ENCODE measurements around the gene TNFAIP8. TPM values are rescaled to one million over a fixed set of nuclear protein-coding genes. Genes with fewer than 3 reads are reported as not detected.

Gene TNFAIP8
- total and polyA plus RNA-seq, 9 of the 15 experiments (the other 6 are each of a cell fraction or from before 2014, with no cell fraction given): 29.9 to 52.2 (median 44.8) TPM

- no peak for TF ChIP-seq HCFC1 (IDR thresholded peaks at IDR 0.05; ENCODE audit: low read depth, low read length)
- no peak for TF ChIP-seq ZBTB17 (CRISPR knock-in tag; IDR thresholded peaks at IDR 0.05)
- TF ChIP-seq SMARCA4 (IDR thresholded peaks at IDR 0.05): peak; percentile 71; the same call in 1 of the 2 replicates
- no peak for TF ChIP-seq ZNF449 (CRISPR knock-in tag; IDR thresholded peaks at IDR 0.05)
- no peak for TF ChIP-seq ZNF518B (CRISPR knock-in tag; IDR thresholded peaks at IDR 0.05)
- TF ChIP-seq TAF1 (IDR thresholded peaks at IDR 0.05; ENCODE audit: control insufficient read depth, extremely low read depth, insufficient read depth, low read length, severe bottlenecking): no peak
- no peak for TF ChIP-seq HNRNPUL1 (IDR thresholded peaks at IDR 0.05; ENCODE audit: low read length)
- TF ChIP-seq ZNF124 (CRISPR knock-in tag; IDR thresholded peaks at IDR 0.05): no peak
- TF ChIP-seq KAT2B (IDR thresholded peaks at IDR 0.05; ENCODE audit: low read depth, low read length): no peak
- no peak for TF ChIP-seq BCL6 (CRISPR knock-in tag; IDR thresholded peaks at IDR 0.05)
- no peak for TF ChIP-seq ZNF586 (CRISPR knock-in tag; conservative IDR thresholded peaks at IDR 0.05)
- TF ChIP-seq ZNF140 (CRISPR knock-in tag; IDR thresholded peaks at IDR 0.05): no peak
- TF ChIP-seq BCLAF1 (IDR thresholded peaks at IDR 0.05; ENCODE audit: borderline replicate concordance in 1 of 2, control insufficient read depth in 1 of 2, low read depth in 2 of 2, low read length in 1 of 2): peak in 1 of 2 experiments; percentile 88; a peak in 2 of 4 replicates
- no peak for TF ChIP-seq JUNB (CRISPR knock-in tag; conservative IDR thresholded peaks at IDR 0.05)
- no peak for TF ChIP-seq ZNF507 (tag; conservative IDR thresholded peaks at IDR 0.05)
- peak; percentile 88 for TF ChIP-seq IRF9 (tag; IDR thresholded peaks at IDR 0.05)
- TF ChIP-seq KLF13 (tag; IDR thresholded peaks at IDR 0.05; ENCODE audit: borderline replicate concordance, low read depth): no peak
- no peak for TF ChIP-seq ZBTB8A (IDR thresholded peaks at IDR 0.05; ENCODE audit: partially characterized antibody)
Measured at GRCh38 chr5:119417891-119418605, 62.2 kb downstream of the TNFAIP8 start (continued).
